ENCODE data around the gene POC1B.

- TF ChIP-seq CTCF (IDR thresholded peaks at IDR 0.05) (no peak), POLR2AphosphoS5 (IDR thresholded peaks at IDR 0.05) (no peak)
Observed at GRCh38 chr12:89544681-89545184, 18.9 kb upstream of the POC1B start.
